ENCODE data around the gene THEMIS. TPM values are rescaled to one million over a fixed set of nuclear protein-coding genes. Genes with fewer than 3 reads are reported as not detected.

The THEMIS gene
- total RNA-seq, 4 donors from 2014 or later: 0.68 to 1.8 (median 1.4) TPM

GRCh38 chr6:127749095-127749494, 151.8 kb downstream of the THEMIS start:
- Histone ChIP-seq H3K4me3 (replicated peaks in 1 of 3) (no peak overlapping the region), H3K9me3 (no peaks in the 10 kb centered on the region), H3K4me1 (no peaks in the 10 kb centered on the region), H3K36me3 (no peaks in the 10 kb centered on the region), H3K27ac (no peak overlapping the region), H3K27me3 (no peaks in the 10 kb centered on the region)
- DNase-seq: no peak
- TF ChIP-seq POLR2A (IDR thresholded peaks at IDR 0.05): no peak
- TF ChIP-seq, protein P1, sequence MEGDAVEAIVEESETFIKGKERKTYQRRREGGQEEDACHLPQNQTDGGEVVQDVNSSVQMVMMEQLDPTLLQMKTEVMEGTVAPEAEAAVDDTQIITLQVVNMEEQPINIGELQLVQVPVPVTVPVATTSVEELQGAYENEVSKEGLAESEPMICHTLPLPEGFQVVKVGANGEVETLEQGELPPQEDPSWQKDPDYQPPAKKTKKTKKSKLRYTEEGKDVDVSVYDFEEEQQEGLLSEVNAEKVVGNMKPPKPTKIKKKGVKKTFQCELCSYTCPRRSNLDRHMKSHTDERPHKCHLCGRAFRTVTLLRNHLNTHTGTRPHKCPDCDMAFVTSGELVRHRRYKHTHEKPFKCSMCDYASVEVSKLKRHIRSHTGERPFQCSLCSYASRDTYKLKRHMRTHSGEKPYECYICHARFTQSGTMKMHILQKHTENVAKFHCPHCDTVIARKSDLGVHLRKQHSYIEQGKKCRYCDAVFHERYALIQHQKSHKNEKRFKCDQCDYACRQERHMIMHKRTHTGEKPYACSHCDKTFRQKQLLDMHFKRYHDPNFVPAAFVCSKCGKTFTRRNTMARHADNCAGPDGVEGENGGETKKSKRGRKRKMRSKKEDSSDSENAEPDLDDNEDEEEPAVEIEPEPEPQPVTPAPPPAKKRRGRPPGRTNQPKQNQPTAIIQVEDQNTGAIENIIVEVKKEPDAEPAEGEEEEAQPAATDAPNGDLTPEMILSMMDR (IDR thresholded peaks at IDR 0.05): no peak
- 79 to 90% methylated on average over 3 of the region's 3 CpGs for WGBS, 2 donors
- intact Hi-C loops (cut with DNase I): no loop called here

DNA sequence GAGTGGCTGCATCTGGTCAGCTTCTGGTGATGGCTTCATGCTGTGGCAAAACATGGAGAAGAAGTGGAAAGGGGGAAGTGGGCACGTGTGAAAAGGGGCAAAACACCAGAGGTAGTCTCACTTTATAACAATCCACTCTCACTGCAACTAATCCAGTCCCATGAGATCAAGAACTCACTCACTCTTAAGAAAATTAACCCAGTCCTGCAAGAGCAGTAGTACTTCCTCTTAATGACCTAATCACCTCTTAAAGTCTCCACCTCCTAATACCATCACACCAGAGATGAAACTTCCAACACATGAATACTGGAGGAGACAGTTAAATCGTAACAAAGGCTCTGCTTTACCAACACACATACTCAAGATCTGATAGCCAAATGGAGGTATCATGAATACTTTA, 152.6 kb downstream of the THEMIS start:
- Histone ChIP-seq H3K9me3 (no peaks in the 10 kb centered on the region), H3K27me3 (no peaks in the 10 kb centered on the region), H3K36me3 (no peaks in the 10 kb centered on the region), H3K4me1 (no peaks in the 10 kb centered on the region), H3K4me3 (replicated peaks in 1 of 3) (no peak overlapping the region), H3K27ac (no peak overlapping the region)
- no peak for DNase-seq
- TF ChIP-seq POLR2A (IDR thresholded peaks at IDR 0.05): no peak
- TF ChIP-seq, protein P1 (IDR thresholded peaks at IDR 0.05): no peak
- intact Hi-C loops (cut with DNase I): no loop called here
- WGBS, 2 donors: 58 to 64% methylated on average over 2 of the region's 2 CpGs

DNA sequence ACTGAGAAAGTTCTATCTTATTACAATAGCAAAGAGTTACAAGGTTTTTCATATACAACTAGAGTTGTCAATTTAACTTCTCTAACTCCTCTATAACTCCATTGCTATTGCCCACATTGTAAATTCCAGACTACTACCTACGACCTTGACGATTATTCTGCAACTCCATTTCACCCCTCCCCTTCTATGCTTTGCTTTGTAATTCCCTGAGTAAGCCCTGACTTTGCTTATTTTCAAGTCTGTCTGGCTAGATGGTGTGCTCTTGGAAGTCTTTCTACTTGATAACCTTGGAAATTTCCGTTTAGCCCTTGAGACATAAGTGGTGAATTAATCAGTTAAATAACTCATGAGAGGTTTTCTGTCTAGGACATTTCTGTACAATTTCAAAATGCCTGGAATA, 162.4 kb downstream of the THEMIS start:
- no peaks in the 10 kb centered on the region for H3K27me3 ChIP-seq
- no peak for DNase-seq
- TF ChIP-seq, protein P1 (IDR thresholded peaks at IDR 0.05): no peak
- TF ChIP-seq POLR2A (IDR thresholded peaks at IDR 0.05): no peak
- H3K9me3 ChIP-seq: no peaks in the 10 kb centered on the region
- H3K36me3 ChIP-seq: no peaks in the 10 kb centered on the region
- no peaks in the 10 kb centered on the region for H3K4me1 ChIP-seq
- H3K27ac ChIP-seq: no peak overlapping the region
- WGBS, 2 donors: 73 to 76% methylated on average over 3 of the region's 3 CpGs
- intact Hi-C loops (cut with DNase I): no loop called here
- H3K4me3 ChIP-seq (replicated peaks in 1 of 3): no peak overlapping the region

DNA sequence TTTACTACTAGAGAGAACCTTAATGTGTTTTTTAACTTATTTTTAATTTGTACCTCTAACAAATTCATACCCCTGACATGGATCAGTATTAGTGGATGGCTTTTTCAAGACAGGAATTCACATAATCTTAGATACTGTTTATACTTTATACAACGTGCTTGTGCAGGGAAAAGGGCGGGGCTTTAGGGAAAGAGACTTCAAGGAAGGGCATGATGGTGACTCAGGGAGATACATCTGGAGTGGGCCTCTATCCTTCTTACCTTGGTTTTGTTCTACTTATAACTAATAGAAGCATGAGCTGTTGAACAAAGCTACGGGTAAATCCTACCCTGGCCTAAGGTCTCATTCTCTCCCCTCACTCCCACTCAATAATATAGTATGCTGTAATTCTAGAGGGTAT, 163.1 kb downstream of the THEMIS start:
- DNase-seq: no peak
- H3K27ac ChIP-seq: no peak overlapping the region
- intact Hi-C loops (cut with DNase I): no loop called here

GRCh38 chr6:127737009-127737486, 163.8 kb downstream of the THEMIS start:
- H3K4me1 ChIP-seq: no peaks in the 10 kb centered on the region
- intact Hi-C loops (cut with DNase I): no loop called here
- no peak overlapping the region for H3K4me3 ChIP-seq (replicated peaks in 1 of 3)
- no peaks in the 10 kb centered on the region for H3K27me3 ChIP-seq
- TF ChIP-seq, protein P1 (IDR thresholded peaks at IDR 0.05): peak; percentile 31 to 70 (median 52)
- no peak for TF ChIP-seq POLR2A (IDR thresholded peaks at IDR 0.05)
- no peaks in the 10 kb centered on the region for H3K36me3 ChIP-seq
- no peaks in the 10 kb centered on the region for H3K9me3 ChIP-seq
- DNase-seq: peak; percentile 35 to 46
- peak overlapping the region in 1 of 3 donors; percentile 4 for H3K27ac ChIP-seq

More for the DNA sequence above, 163.1 kb downstream of the THEMIS start:
- H3K9me3 ChIP-seq: no peaks in the 10 kb centered on the region
- no peaks in the 10 kb centered on the region for H3K27me3 ChIP-seq
- WGBS, 2 donors: 77 to 79% methylated on average over 3 of the region's 3 CpGs
- H3K36me3 ChIP-seq: no peaks in the 10 kb centered on the region
- H3K4me3 ChIP-seq (replicated peaks in 1 of 3): no peak overlapping the region
- TF ChIP-seq POLR2A (IDR thresholded peaks at IDR 0.05): no peak
- TF ChIP-seq, protein P1 (IDR thresholded peaks at IDR 0.05): no peak
- no peaks in the 10 kb centered on the region for H3K4me1 ChIP-seq
